BLaER1 treated with 17β-estradiol and CSF1 and Interleukin-3, amounts not matched to agents 10 nM and 100 nM (cell line): ENCODE data around the gene SLC6A4.
A peak's percentile ranks its signal among the peaks of the same experiment; 100 is the strongest.
"Not testable (repeated sequence)": the region's sequence is repeated elsewhere in the genome, so short reads cannot be mapped to it uniquely, and the experiment has no call there.

Experiments
- H3K27ac ChIP-seq, 11 experiments: shearing (Covaris generic); formaldehyde crosslinking; 2 replicates each; pipeline ENCODE4 v1.8.1; 2022
- H3K27me3 ChIP-seq, 11 experiments: shearing (Covaris generic); formaldehyde crosslinking; 2 replicates each; pipeline ENCODE4 v1.8.1; 2022
- H3K36me3 ChIP-seq, 11 experiments: shearing (Covaris generic); formaldehyde crosslinking; 2 replicates each; pipeline ENCODE4 v1.8.1; 2022
- H3K4me1 ChIP-seq, 10 experiments: shearing (Covaris generic); formaldehyde crosslinking; 2 replicates each; pipeline ENCODE4 v1.8.1; 2022
- H3K4me2 ChIP-seq, 11 experiments: shearing (Covaris generic); formaldehyde crosslinking; 2 replicates each; pipeline ENCODE4 v1.8.1; 2022
- H3K4me3 ChIP-seq, 10 experiments: shearing (Covaris generic); formaldehyde crosslinking; 2 replicates each; pipeline ENCODE4 v1.8.1; 2022
- H3K9ac ChIP-seq, 11 experiments: shearing (Covaris generic); formaldehyde crosslinking; 2 replicates each; pipeline ENCODE4 v1.8.1; 2022
- H3K9me3 ChIP-seq, 11 experiments: shearing (Covaris generic); formaldehyde crosslinking; replicated peaks in 1 of 11; 2 replicates each; pipeline ENCODE4 v1.8.1; 2022
- H4K20me1 ChIP-seq, 11 experiments: shearing (Covaris generic); formaldehyde crosslinking; 2 replicates each; pipeline ENCODE4 v1.8.1; 2022
- Cebpa-rat ChIP-seq, 11 experiments: shearing (Covaris generic); IDR thresholded peaks; 2 replicates each; pipeline ENCODE4 v1.8.1; 2022

The SLC6A4 gene

DNA sequence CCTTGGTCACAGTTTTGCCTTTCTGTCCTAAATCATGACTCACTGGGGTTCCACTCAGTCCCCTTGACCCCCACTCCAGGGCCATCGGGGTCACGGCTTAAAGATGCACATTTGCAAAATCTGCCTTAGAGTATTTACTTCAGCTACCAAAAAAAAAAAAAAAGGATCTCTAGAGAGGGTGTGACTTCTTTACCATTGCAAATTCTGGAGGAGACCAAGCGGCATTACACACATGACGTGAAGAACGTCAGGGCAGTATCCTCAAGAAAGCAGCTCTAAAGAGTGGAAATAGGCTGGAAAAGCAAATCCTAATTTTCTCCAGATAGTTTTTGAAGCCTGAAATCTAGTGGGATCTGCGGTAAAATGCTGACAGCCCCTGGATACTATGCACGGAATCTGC, 25.6 kb downstream of the SLC6A4 start:
- Histone ChIP-seq H3K27ac (no peak overlapping the region), H3K9me3 (no peaks in the 10 kb centered on the region), H3K4me3 (no peak overlapping the region), H3K9ac (no peak overlapping the region), H3K27me3 (no peaks in the 10 kb centered on the region), H3K4me2 (no peak overlapping the region), H4K20me1 (no peaks in the 10 kb centered on the region), H3K36me3 (no peaks in the 10 kb centered on the region), H3K4me1 (peaks cover 8 to 13% (median 10%) of the 10 kb centered on the region in 10 experiments; a peak in 19 of 20 replicates)
- no peak for TF ChIP-seq Cebpa-rat (IDR thresholded peaks at IDR 0.05)

DNA sequence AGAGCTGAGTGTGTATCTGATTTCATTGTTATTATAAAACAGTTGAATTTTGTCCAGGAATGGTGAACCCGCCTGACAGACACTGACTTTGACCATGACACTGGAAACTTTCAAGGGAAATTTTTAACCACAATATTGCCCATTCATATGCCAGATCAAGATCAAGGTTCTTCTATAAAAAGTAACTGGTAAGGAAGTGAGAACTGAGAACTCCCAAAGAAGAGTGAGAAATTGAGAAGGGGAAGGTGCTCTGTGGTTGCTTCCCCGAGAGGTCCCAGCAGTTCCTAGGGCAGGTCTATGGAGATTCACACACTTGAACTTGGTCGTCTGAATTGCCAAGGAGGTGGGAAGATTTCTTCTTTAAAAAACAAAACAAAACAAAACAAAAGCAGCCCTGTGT, 27.3 kb downstream of the SLC6A4 start:
- Histone ChIP-seq H3K36me3 (no peaks in the 10 kb centered on the region), H3K4me1 (peaks cover 8 to 13% (median 10%) of the 10 kb centered on the region in 10 experiments; a peak in 19 of 20 replicates), H3K9me3 (no peaks in the 10 kb centered on the region), H4K20me1 (no peaks in the 10 kb centered on the region), H3K4me2 (peak overlapping the region; percentile 3 to 60 (median 43); a peak in 20 of 22 replicates), H3K4me3 (no peak overlapping the region), H3K27ac (no peak overlapping the region), H3K27me3 (no peaks in the 10 kb centered on the region), H3K9ac (no peak overlapping the region)
- TF ChIP-seq Cebpa-rat (IDR thresholded peaks at IDR 0.05): no peak

DNA sequence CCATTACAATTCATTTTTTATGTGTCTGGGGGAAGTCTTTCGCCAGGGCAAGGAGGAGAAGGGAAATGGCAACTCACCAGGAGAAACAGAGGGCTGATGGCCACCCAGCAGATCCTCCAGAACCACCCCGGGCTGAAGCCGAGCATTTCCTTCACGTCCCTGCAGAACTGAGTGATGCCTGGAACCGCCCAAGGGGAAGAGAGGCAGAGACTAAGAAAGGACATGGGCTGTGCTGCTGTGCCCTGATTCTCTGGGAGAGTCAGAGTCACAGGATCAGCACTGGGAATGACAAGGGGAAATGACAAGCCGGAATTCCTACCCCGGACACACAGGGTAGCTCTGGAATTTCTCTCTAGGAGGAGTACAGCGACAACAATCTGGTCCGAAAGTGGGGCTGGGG, 27.8 kb downstream of the SLC6A4 start:
- H3K4me3 ChIP-seq: no peak overlapping the region
- H3K9ac ChIP-seq: no peak overlapping the region
- H3K4me2 ChIP-seq: peak overlapping the region; percentile 3 to 60 (median 43); a peak in 16 of 22 replicates
- no peak overlapping the region for H3K27ac ChIP-seq
- H3K9me3 ChIP-seq: no peaks in the 10 kb centered on the region
- H3K4me1 ChIP-seq: peaks cover 8 to 13% (median 10%) of the 10 kb centered on the region in 10 experiments; a peak in 19 of 20 replicates
- TF ChIP-seq Cebpa-rat (IDR thresholded peaks at IDR 0.05): no peak
- H3K27me3 ChIP-seq: no peaks in the 10 kb centered on the region
- H3K36me3 ChIP-seq: no peaks in the 10 kb centered on the region
- no peaks in the 10 kb centered on the region for H4K20me1 ChIP-seq

DNA sequence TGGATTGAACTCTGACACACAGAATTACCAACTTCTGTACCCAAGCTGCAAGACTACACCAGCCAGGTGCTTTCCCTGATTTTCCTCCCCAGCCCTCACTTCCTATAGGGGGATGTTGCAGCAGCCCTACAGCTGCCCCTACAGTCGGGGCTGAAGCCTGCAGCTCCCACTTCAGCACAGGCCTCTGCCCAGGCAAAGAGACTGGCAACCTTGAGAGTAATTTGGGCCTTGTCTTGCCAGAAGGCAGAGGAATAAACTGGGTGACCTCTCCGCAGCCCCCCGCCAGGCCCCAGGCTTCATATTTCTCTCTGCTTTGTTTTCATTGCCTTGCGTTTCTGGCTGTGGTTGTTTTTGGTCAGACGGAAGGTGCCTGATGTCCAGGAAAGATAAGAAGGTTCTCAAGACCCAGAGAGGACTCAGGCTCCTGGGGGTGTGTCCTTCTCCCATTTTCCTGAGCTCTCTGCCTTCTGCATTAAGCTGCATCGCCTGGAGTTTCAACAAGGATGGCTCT, 32.0 kb downstream of the SLC6A4 start:
- no peaks in the 10 kb centered on the region for H4K20me1 ChIP-seq
- H3K36me3 ChIP-seq: no peaks in the 10 kb centered on the region
- TF ChIP-seq Cebpa-rat (IDR thresholded peaks at IDR 0.05): no peak
- H3K27me3 ChIP-seq: no peaks in the 10 kb centered on the region
- H3K4me2 ChIP-seq: no peak overlapping the region
- no peak overlapping the region for H3K27ac ChIP-seq
- H3K4me1 ChIP-seq: peaks cover 8 to 11% (median 9%) of the 10 kb centered on the region in 10 experiments; a peak in 19 of 20 replicates
- H3K4me3 ChIP-seq: no peak overlapping the region
- H3K9ac ChIP-seq: no peak overlapping the region
- no peaks in the 10 kb centered on the region for H3K9me3 ChIP-seq

DNA sequence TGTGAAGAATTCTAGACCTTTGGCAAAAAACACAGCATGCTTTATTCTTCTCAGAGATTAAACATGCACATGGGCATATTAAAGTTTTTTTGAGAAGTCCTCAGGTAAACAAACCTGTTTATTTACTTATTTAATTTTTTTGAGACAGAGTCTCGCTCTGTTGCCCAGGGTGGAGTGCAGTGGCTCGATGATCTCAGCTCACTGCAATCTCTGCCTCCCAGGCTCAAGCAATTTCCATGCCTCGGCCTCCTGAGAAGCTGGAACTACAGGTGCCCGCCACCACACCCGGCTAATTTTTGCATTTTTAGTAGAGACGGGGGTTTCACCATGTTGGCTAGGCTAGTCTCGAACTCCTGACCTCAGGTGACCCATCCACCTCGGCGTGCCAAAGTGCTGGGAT, 34.8 kb downstream of the SLC6A4 start:
- H3K27ac ChIP-seq, H3K4me1 ChIP-seq, H3K4me3 ChIP-seq, H4K20me1 ChIP-seq, H3K4me2 ChIP-seq, H3K27me3 ChIP-seq, H3K36me3 ChIP-seq, H3K9me3 ChIP-seq, H3K9ac ChIP-seq: not testable (repeated sequence)

DNA sequence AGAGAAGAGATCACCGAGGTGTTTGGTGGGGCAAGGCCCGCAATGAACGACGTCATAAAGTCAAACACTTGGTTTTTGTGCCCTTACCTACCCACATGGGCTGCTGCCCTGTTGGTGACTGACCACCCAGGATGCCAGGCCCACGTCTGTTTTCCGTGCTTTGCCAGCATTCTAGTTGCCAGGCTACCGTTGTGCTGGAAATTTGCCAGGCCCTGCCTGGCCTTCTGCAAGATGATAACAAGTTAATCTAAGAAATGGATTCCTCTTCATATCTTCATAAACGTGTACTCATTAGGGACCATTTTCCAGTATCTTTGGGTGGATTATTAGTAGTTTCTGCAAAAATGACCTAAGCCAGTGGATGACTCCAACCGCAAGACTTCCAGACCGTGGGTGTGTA, 35.4 kb downstream of the SLC6A4 start:
- no peak overlapping the region for H3K4me3 ChIP-seq
- 0 out of 20 replicates have a peak, but pooled peaks cover 0 to 6% (median 0%) of the 10 kb centered on the region in 10 experiments for H3K4me1 ChIP-seq
- no peak overlapping the region for H3K27ac ChIP-seq

DNA sequence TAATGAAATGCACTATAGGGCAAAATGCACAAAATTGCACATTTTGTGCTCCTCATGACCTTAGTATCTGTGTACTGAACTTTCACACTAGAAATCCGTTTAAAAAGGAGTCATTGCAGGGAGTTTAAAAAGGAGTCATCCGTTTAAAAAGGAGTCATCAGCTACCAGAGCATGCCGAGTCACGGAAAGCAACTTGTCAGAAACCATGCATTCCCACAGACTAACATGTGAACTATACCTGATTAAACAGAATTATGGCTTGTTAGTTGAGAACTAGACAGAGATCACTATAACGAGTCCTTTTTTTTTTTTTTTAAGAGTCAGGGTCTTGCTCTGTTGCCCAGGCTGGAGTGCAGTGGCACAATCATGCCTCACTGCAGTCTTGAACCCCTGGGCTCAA, 35.9 kb downstream of the SLC6A4 start:
- Histone ChIP-seq H3K27me3 (no peaks in the 10 kb centered on the region), H3K4me1 (0 out of 20 replicates have a peak, but pooled peaks cover 0 to 6% (median 0%) of the 10 kb centered on the region in 10 experiments), H3K9ac (no peak overlapping the region), H3K4me2 (no peak overlapping the region), H3K36me3 (no peaks in the 10 kb centered on the region), H3K9me3 (no peaks in the 10 kb centered on the region), H4K20me1 (no peaks in the 10 kb centered on the region), H3K27ac (no peak overlapping the region), H3K4me3 (no peak overlapping the region)
- no peak for TF ChIP-seq Cebpa-rat (IDR thresholded peaks at IDR 0.05)

More for the DNA sequence above, 35.4 kb downstream of the SLC6A4 start:
- no peak overlapping the region for H3K4me2 ChIP-seq
- no peaks in the 10 kb centered on the region for H3K36me3 ChIP-seq
- no peak for TF ChIP-seq Cebpa-rat (IDR thresholded peaks at IDR 0.05)
- H3K9ac ChIP-seq: no peak overlapping the region
- H3K9me3 ChIP-seq: no peaks in the 10 kb centered on the region
- H4K20me1 ChIP-seq: no peaks in the 10 kb centered on the region
- H3K27me3 ChIP-seq: no peaks in the 10 kb centered on the region

DNA sequence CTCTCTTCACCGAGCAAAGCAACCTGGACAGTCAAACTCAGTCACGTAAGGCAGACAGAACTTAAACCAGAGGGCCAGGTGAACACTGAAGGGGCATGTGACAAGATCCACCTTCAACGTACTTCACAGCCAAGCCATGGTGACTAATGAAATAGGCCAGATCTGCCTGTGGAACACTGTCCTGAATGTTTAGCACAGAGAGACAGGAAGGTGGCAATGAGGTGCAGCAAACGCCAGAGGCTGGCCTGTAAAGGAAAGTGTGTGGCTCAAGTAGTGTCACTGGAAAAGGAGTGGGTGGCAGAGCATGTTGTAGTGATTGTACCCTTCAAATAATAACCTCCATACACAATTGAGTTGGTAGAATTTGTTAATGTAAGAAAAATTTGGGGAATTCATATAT, 38.1 kb downstream of the SLC6A4 start:
- no peak for TF ChIP-seq Cebpa-rat (IDR thresholded peaks at IDR 0.05)
- no peaks in the 10 kb centered on the region for H3K9me3 ChIP-seq
- H4K20me1 ChIP-seq: no peaks in the 10 kb centered on the region
- H3K4me3 ChIP-seq: no peak overlapping the region
- H3K4me2 ChIP-seq: no peak overlapping the region
- no peaks in the 10 kb centered on the region for H3K27me3 ChIP-seq
- H3K27ac ChIP-seq: no peak overlapping the region
- H3K9ac ChIP-seq: no peak overlapping the region
- H3K4me1 ChIP-seq: 0 out of 20 replicates have a peak, but pooled peaks cover 0 to 6% (median 0%) of the 10 kb centered on the region in 10 experiments
- H3K36me3 ChIP-seq: no peaks in the 10 kb centered on the region

DNA sequence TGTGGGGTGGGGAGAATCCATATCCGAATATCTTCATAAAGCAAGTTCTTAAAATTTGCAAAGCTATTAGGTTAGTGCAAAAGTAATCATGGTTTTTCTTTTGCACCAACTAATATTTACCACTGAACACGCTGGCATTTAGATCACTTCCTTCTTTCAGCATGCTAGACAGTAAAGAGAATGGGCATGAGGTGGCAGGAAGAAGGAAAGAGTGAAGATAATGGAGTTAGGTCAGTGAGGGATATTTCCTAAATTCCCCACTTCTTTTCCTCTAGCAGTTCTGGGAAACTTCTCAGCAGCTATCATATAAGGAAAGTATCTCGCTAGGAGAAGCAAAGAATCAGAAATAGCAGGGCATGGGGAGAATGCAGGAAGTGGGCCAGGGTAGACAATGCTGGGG, 39.0 kb downstream of the SLC6A4 start:
- no peaks in the 10 kb centered on the region for H3K36me3 ChIP-seq
- no peaks in the 10 kb centered on the region for H3K27me3 ChIP-seq
- no peak overlapping the region for H3K4me3 ChIP-seq
- no peak overlapping the region for H3K9ac ChIP-seq
- H4K20me1 ChIP-seq: no peaks in the 10 kb centered on the region
- H3K4me1 ChIP-seq: 0 out of 20 replicates have a peak, but pooled peaks cover 0 to 6% (median 0%) of the 10 kb centered on the region in 10 experiments
- H3K9me3 ChIP-seq: no peaks in the 10 kb centered on the region
- TF ChIP-seq Cebpa-rat (IDR thresholded peaks at IDR 0.05): no peak
- H3K4me2 ChIP-seq: no peak overlapping the region
- no peak overlapping the region for H3K27ac ChIP-seq

DNA sequence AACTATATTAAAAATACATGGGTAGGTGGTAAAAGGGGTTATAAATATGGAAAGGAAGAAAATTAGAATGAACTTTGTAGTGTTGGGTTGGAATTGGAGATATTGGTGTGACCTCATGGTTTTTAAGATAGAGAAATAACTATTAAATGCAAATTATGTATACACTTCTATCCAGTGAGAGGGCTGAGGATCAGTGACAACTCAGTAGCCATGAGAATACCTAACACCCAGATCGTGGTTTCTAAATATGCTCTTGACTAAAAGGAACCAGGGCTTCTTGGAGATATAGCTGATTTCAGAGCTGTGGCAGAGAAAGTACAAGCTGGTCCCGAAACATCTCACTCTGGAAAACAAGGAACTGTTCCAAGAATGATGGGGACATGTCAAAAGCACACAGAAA, 44.4 kb downstream of the SLC6A4 start:
- Histone ChIP-seq H3K4me2 (no peak overlapping the region), H3K27me3 (no peaks in the 10 kb centered on the region), H3K4me3 (no peak overlapping the region), H3K4me1 (no peaks in the 10 kb centered on the region), H3K9ac (no peak overlapping the region), H3K27ac (no peak overlapping the region), H4K20me1 (no peaks in the 10 kb centered on the region), H3K9me3 (no peaks in the 10 kb centered on the region), H3K36me3 (peaks cover 12 to 33% (median 24%) of the 10 kb centered on the region in 11 experiments)
- no peak for TF ChIP-seq Cebpa-rat (IDR thresholded peaks at IDR 0.05)
